Measurements from ENCODE around the gene PIK3AP1. TPM values are rescaled to one million over a fixed set of nuclear protein-coding genes. Genes with fewer than 3 reads are reported as not detected.
"Not testable (repeated sequence)": the region's sequence is repeated elsewhere in the genome, so short reads cannot be mapped to it uniquely, and the experiment has no call there.

PIK3AP1 gene, protein sequence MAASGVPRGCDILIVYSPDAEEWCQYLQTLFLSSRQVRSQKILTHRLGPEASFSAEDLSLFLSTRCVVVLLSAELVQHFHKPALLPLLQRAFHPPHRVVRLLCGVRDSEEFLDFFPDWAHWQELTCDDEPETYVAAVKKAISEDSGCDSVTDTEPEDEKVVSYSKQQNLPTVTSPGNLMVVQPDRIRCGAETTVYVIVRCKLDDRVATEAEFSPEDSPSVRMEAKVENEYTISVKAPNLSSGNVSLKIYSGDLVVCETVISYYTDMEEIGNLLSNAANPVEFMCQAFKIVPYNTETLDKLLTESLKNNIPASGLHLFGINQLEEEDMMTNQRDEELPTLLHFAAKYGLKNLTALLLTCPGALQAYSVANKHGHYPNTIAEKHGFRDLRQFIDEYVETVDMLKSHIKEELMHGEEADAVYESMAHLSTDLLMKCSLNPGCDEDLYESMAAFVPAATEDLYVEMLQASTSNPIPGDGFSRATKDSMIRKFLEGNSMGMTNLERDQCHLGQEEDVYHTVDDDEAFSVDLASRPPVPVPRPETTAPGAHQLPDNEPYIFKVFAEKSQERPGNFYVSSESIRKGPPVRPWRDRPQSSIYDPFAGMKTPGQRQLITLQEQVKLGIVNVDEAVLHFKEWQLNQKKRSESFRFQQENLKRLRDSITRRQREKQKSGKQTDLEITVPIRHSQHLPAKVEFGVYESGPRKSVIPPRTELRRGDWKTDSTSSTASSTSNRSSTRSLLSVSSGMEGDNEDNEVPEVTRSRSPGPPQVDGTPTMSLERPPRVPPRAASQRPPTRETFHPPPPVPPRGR
- total RNA-seq (2014; rRNA removed; shearing (Covaris generic)), result 0.47 and 1.3 TPM in 2 replicates
- polyA plus RNA-seq (2014; cell fraction: nucleus; rRNA removed), result 0.70 TPM in 1 of 2 replicates, not detected in the other

DNA sequence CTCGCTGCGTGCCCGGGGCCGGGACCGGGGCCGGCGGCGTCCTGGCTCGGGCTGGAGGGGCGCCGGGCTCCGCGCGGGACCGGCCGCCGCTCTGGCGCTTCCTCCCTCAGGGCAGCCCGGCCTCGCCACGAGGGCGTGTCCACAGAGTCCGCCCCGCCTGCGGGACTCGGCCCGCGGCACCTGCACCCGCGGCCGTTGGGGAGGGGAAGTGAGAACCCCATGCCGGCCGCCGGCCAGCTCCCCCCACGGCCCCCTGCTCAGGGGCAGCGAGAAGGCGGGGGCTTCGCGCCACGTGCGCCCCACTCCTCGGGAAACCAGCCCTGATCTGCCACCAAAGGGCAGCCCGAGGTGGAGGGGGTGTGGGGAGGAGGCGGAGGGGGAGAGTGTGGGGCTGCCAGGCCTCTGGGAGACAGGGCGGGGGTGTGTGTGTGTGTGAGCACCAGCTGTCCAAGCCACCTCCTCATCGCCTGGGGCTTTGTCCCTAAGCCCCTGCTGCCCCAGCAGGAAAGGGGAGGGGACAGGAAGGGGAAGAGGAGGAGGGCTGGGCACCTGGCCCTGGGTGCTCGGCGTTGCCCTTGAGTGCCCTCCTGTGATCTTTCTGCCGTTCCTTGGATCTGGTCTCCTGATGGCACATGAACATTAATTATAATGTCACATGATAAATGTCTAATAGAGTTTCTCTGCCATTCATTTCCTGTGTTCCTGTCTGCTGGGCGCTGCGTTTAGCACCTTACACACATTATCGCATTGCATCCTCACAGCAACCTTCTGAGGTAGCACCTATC is at the start of gene PIK3AP1:
PIK3AP1 (minus strand) TSS at position 93 of the 785 bp plus-strand sequence. CDS start 120 bp downstream, outside the sequence.
- DNase-seq (ENCODE audit: extremely low read depth, low read depth), result no peak

DNA sequence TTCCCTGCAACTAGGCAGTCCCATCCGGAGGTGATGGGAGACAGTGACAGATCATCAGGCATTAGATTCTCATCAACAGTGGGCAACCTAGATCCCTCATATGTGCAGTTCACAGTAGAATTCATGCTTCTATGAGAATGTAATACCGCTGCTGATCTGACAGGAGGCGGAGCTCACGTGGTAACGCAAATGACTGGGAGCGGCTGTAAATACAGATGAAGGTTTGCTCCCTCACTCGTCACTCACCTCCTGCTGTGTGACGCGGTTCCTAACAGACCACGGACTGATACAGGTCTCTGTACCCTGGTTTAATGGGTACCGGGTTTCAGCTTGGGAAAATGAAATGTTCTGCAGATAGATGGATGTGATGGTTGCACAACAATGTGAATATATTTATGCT is 47.8 kb upstream of the PIK3AP1 start:
- DNase-seq (ENCODE audit: extremely low read depth, low read depth), result no peak

DNA sequence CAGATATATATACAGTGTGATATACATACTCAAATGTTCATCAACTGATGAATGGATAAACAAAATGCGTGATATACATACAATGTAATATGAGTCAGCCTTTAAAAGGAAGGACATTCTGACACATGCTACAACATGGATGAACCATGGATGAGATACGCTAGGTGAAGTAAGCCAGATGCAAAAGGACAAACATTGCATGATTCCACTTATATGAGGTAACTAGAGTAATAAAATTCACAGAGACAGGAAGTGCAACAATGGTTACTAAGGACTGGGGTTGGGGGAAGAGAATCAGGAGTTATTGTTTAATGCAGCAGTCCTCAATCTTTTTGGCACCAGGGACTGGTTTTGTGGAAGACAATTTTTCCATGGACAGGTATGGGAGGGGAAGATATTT is 47.3 kb upstream of the PIK3AP1 start:
- no peak for DNase-seq (ENCODE audit: extremely low read depth, low read depth)

GRCh38 chr10:96765406-96766240 is 45.3 kb upstream of the PIK3AP1 start:
- DNase-seq (ENCODE audit: extremely low read depth, low read depth), result peak; percentile 44

DNA sequence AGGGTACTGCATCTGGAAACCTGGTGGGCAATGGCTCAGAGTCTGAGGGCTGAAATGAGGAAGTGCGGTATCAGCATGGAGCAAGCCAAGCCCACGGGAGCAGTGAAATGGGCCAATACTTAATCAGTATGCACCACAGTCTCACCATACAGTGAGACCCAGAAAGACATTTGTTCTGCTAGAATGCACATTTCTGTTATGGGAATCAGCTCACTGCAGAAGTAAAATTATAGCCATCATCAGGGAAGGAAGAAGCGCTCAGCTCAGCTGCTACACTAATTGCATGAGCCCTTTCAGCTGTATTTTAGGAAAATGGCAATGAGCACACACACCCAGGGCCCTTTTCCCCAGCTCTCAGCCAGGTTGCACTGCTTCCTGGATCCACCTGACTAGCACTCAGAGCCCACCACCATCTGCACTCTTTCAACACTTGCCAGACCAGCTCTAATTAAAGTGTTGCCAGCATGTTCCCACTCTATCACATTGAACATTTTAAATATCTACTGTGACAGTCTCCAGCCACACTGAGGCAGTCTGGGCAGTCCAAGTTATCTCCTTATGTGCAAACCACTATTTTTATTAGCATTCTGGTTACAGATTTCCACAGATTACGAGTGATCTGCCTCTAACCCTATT is 44.2 kb upstream of the PIK3AP1 start:
- no peak for DNase-seq (ENCODE audit: extremely low read depth, low read depth)

GRCh38 chr10:96758423-96758822 is 38.1 kb upstream of the PIK3AP1 start:
- DNase-seq (ENCODE audit: extremely low read depth, low read depth), result no peak

DNA sequence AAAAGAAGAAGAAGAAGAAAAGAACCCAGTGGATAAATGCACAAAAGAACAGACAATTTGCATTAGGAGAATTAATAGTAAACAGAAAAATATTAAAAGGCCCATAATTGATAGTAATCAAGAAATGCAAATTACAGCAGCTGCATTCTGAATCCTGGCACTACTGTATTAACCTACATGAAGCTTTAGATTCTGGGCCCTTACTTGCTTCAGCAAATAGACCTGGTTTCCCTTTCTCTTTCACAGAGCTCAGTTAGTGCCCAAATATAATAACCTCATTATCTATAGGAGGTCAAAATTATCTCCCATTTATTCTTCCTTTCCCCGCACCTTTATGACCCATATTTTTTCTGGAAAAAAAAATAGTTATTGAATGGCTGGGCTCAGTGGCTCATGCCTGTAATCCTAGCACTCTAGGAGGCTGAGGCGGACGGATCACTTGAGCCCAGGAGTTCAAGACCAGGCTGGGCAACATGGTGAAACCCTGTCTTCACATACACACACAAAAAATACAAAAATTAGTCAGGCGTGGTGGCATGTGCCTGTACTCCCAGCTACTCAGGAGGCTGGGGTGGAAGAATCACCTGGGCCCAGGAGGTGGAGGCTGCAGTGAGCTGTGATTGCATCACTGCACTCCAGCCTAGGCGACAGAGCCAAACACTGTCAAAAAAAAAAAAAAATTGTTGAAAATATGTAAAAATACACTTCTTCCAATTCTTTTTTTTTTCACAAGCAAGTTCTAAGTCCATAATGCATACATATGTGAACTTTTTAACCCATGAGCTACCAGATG is 36.0 kb upstream of the PIK3AP1 start:
- no peak for DNase-seq (ENCODE audit: extremely low read depth, low read depth)

DNA sequence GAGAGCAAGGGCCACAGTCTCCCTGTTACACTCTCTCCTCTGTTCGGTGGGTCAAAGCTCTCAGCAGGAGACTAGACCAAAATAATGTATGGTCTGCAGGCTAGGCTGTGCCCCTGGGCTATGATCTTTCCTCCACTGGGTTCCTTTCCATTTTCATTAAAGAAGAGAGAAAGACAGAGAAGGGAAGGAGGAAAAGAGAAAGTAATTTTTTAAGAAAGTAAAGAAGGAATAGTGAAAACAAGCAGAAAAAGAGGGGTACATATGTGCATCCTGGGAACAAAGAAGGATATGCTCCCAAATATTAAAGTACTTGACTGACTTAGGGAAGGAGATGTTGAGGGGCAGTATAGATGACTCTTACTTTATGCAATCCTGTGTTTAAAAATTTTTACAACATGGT is 33.6 kb upstream of the PIK3AP1 start:
- DNase-seq (ENCODE audit: extremely low read depth, low read depth), result no peak

DNA sequence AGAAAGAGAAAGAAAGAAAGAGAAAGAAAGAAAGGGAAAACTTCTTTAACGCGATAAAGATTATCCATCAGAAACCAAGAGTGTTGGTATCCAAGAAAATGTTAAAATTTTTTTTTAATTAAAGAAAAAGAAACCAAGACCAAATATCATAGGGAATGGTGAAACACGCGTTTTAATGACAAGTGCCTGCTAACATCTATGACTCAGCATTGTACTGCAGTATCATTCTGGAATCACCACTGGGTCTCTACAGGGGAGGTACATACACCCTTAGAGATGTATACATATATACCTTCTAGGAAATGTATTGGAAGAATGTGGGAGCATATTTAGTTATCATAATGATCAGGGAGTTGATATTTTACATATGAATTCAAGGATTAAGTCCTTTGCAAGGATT is 32.1 kb upstream of the PIK3AP1 start:
- peak; percentile 7 for DNase-seq (ENCODE audit: extremely low read depth, low read depth)

GRCh38 chr10:96750316-96750715 is 30.0 kb upstream of the PIK3AP1 start:
- not testable (repeated sequence) for DNase-seq (ENCODE audit: extremely low read depth, low read depth)

DNA sequence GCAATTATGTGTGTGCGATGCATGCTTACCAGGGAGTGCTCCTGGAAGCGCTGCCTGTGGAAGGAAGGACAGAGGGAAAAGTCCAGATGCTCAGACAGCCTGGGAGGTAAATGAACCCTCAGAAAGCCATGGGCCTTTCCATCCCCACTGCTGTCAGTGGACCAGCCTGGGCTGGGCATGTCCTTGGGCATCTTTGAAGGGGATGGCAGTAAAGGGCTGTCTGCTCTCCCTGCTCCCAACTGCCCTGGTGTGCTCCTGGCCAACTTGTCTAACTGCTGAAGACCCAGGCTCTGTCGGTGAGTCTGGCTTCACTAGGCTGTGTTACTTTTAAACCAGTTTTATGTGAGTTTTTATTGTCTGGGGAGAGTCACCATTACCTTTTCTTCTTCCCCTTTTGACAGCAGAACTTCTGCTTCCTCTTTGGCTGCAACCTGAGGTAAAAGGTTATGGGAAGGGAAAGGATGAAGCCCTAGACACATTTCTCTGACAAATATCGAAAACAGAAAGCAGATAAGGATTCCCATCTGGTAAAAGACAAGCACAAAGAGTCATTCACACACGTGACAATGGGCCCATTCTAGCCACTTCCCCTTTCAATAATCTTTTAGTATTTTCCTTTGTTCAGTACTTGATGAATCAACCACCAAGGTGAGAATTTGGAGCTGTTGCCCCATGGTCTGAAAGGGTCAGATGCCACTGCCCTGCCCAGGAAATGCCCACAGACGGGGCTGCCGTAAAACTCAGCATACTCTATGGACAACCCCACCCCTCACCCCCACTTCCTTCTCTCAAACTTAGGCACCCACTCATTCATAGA is 27.6 kb upstream of the PIK3AP1 start:
- no peak for DNase-seq (ENCODE audit: extremely low read depth, low read depth)

DNA sequence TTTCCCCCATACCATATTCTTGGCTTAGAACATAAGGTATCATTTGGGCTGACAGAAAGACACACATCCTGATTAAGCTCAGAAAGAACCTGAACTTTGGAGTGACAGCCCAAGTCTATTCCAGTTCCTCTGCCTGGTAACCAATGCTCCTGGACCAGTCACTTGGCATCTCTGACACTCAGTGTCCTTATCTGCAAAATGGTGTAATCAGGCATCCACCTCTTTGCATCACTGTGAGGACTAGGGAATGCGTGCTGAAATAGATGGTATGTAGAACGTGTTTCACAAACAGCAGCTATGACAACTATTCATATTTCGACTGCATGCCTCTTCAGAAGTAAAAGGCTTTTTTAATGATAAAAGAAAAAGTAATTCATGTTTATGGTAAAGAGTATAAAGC is 26.2 kb upstream of the PIK3AP1 start:
- no peak for DNase-seq (ENCODE audit: extremely low read depth, low read depth)

DNA sequence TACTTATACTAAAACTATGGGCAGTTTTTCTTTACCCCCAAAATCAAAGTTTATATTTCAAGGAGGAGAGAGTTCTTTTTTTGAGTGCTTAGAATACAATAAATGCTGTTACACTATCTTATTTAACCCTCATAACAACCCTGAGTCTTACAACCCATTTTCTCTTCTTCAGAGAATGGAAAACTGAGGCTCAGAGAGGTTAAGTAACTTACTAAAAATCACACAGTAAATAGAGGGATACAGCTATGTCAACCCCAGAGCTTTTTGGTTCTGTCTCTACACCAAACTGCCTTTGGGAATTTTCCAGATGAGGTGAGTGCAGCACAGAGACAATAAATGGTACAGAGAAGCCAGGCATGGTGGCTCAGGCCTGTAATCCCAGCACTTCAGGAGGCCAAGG is 25.6 kb upstream of the PIK3AP1 start:
- no peak for DNase-seq (ENCODE audit: extremely low read depth, low read depth)

DNA sequence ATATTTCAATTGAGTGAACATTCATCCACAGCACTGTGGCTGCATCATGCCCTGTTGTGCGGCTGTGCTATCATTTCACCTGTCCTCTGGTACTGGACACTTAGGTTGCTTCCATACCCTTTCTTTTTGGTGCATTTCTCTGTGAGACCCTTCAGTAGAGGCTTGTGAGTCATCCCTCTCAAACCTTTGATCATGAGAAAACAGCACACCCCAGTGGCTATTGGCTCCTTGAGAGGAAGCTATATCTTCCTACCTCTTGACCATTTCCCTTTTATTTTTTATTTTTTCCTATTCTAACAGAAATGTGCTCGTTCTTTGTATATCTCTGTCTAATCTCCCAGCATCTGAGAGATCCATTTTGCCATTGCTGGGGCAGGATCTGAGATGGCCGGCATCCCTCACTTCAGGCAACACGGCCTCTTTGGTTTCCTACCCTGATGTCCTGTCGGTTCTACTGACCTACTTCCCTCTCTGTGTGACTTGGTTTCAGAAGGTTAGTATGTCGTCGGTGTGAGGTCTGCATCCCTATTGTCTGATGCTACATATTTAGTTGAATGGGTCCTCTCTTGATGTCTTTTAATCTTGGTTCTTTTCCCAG is 23.8 kb upstream of the PIK3AP1 start:
- no peak for DNase-seq (ENCODE audit: extremely low read depth, low read depth)

GRCh38 chr10:96741557-96741956 is 21.2 kb upstream of the PIK3AP1 start:
- not testable (repeated sequence) for DNase-seq (ENCODE audit: extremely low read depth, low read depth)

GRCh38 chr10:96740579-96741281 is 20.4 kb upstream of the PIK3AP1 start:
- DNase-seq (ENCODE audit: extremely low read depth, low read depth), result no peak

GRCh38 chr10:96740141-96740540 is 19.8 kb upstream of the PIK3AP1 start:
- DNase-seq (ENCODE audit: extremely low read depth, low read depth), result no peak
